Fibroblast of gingiva (primary cell): ENCODE data around the gene RRP1.

Experiments used
- DNase-seq: peaks from one replicate; pipeline ENCODE4 v3.0.0-alpha.2; 2011; ENCODE audit warnings: low read depth

RRP1 gene

GRCh38 chr21:43789276-43790009 lies at the start of gene RRP1:
Gene RRP1 (plus strand): TSS chr21:43789577. CDS start chr21:43789630, 53 bp downstream.
- peak; percentile 78 for DNase-seq

GRCh38 chr21:43739621-43740435 lies 49.5 kb upstream of the RRP1 start:
- no peak for DNase-seq

GRCh38 chr21:43740497-43741156 lies 48.8 kb upstream of the RRP1 start:
- DNase-seq = peak; percentile 38

- no peak for DNase-seq
Observed at GRCh38 chr21:43741423-43742096, 47.8 kb upstream of the RRP1 start.

- DNase-seq = no peak
Observed at GRCh38 chr21:43743947-43744346, 45.4 kb upstream of the RRP1 start.

GRCh38 chr21:43744725-43745124 lies 44.7 kb upstream of the RRP1 start:
- no peak for DNase-seq

GRCh38 chr21:43745772-43746517 lies 43.4 kb upstream of the RRP1 start:
- no peak for DNase-seq

- no peak for DNase-seq
Observed at GRCh38 chr21:43748622-43749021, 40.8 kb upstream of the RRP1 start.

- DNase-seq = no peak
Observed at GRCh38 chr21:43749651-43750262, 39.6 kb upstream of the RRP1 start.

- DNase-seq = no peak
Observed at GRCh38 chr21:43750339-43751033, 38.9 kb upstream of the RRP1 start.

- no peak for DNase-seq
Observed at GRCh38 chr21:43751955-43752591, 37.3 kb upstream of the RRP1 start.

GRCh38 chr21:43752758-43753438 lies 36.5 kb upstream of the RRP1 start:
- no peak for DNase-seq

- DNase-seq = no peak
Observed at GRCh38 chr21:43753439-43753799, 36.0 kb upstream of the RRP1 start.

- DNase-seq = no peak
Observed at GRCh38 chr21:43754948-43755781, 34.2 kb upstream of the RRP1 start.

- DNase-seq = no peak
Observed at GRCh38 chr21:43755820-43756594, 33.4 kb upstream of the RRP1 start.

GRCh38 chr21:43757601-43758000 lies 31.8 kb upstream of the RRP1 start:
- no peak for DNase-seq

- peak; percentile 86 for DNase-seq
Observed at GRCh38 chr21:43758111-43758641, 31.2 kb upstream of the RRP1 start.
